Camera-type eye (tissue), 1 donor: ENCODE results near the gene REEP5. TPM values are rescaled to one million over a fixed set of nuclear protein-coding genes. Genes with fewer than 3 reads are reported as not detected.

ENCODE experiments used
- total RNA-seq: library from RNA; depleted of rRNA; stranded (reverse); fragments of >200 nt; gene quantifications from one replicate; pipeline ENCODE4 v1.2.3, GENCODE V29; 2014

The REEP5 gene
- total RNA-seq, result 62.9 TPM

GRCh38 chr5:112921833-112922817 lies at the start of gene REEP5:
TSS of gene REEP5 (minus strand) at chr5:112922227. CDS start at chr5:112922190, 37 bp downstream.

DNA sequence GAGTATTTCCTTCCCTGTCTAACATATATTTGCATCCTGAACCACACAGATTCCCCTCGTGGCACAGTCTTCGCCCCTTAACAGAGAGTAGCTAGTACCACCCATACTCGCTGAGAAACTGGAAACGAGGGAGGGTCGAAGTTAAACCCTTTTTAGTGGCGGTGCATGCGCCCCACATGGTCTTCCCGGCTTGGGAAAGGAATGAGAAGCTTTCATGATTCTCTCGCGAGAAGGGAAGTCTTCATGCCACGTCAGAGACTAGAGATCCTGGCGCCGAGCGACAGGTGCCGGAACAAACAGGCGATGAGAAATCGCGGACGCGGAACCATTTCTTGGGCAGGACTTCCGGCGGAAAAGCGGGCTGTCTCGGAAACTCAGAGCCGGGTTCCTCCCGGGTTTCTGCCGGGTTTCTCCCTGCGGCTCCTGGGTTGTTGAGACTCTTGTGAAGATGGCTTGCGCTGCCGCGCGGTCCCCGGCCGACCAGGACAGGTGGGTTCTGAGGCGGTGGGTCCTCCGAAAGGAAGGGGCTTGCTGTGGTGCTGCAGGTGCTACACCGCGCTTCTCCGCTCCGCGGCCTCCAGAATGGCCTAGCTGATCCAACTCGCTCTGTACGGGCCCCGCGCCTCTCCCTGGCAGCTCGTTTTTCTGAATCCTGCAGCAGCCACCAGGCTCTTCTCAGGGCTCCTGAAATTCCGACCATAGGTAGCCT lies 60.9 kb downstream of the REEP5 start, which contains the start of gene SRP19:
Gene SRP19 (plus strand): TSS at position 359 of the 709 bp plus-strand sequence. CDS start 90 bp downstream, at position 449.

Other genes starting within 250 kb of the REEP5 start
- gene APC, start 184.3 kb downstream of the REEP5 start, total RNA-seq, result 209 TPM
- gene SRP19, start 60.9 kb downstream of the REEP5 start, total RNA-seq, result 61.9 TPM
- gene DCP2, start 54.6 kb upstream of the REEP5 start, total RNA-seq, result 117 TPM